Activated CD4-positive, alpha-beta T cell treated with anti-CD3 and anti-CD28 coated beads, Interleukin-2, amount 10 ng/mL, durations not matched to agents 24 days and 14 days (primary cell): ENCODE measurements around the gene RHOF. TPM values are rescaled to one million over a fixed set of nuclear protein-coding genes. Genes with fewer than 3 reads are reported as not detected.
A peak's percentile ranks its signal among the peaks of the same experiment; 100 is the strongest.

Experiments used
- DNase-seq: peaks from one replicate; pipeline ENCODE4 v3.0.0; 2022
- H3K27ac Mint-ChIP-seq: one replicate; pipeline ENCODE4 v1.8.0; 2022; ENCODE audit warnings: mild to moderate bottlenecking, mixed read lengths
- H3K27me3 Mint-ChIP-seq: one replicate; pipeline ENCODE4 v1.8.0; 2022; ENCODE audit warnings: mixed read lengths
- H3K36me3 Mint-ChIP-seq: one replicate; pipeline ENCODE4 v1.8.0; 2022; ENCODE audit warnings: low read depth, mild to moderate bottlenecking, mixed read lengths
- H3K4me1 Mint-ChIP-seq: one replicate; pipeline ENCODE4 v1.8.0; 2021; ENCODE audit warnings: mixed read lengths
- H3K4me3 Mint-ChIP-seq: one replicate; pipeline ENCODE4 v1.8.0; 2022; ENCODE audit warnings: mild to moderate bottlenecking, moderate library complexity, mixed read lengths
- H3K9me3 Mint-ChIP-seq: one replicate; pipeline ENCODE4 v1.8.0; 2021; ENCODE audit warnings: mixed read lengths
- intact Hi-C: fragments of 100-400 bp; cut with micrococcal nuclease; formaldehyde crosslinking; loops from one replicate; pipeline ENCODE4 v1.15.1; 2023
- total RNA-seq: library from RNA; stranded (reverse); gene quantifications from 2 replicates; pipeline ENCODE4 v1.2.3, GENCODE V29; 2022

Gene RHOF
- total RNA-seq, 1 donor from 2014 or later = 114 TPM

DNA sequence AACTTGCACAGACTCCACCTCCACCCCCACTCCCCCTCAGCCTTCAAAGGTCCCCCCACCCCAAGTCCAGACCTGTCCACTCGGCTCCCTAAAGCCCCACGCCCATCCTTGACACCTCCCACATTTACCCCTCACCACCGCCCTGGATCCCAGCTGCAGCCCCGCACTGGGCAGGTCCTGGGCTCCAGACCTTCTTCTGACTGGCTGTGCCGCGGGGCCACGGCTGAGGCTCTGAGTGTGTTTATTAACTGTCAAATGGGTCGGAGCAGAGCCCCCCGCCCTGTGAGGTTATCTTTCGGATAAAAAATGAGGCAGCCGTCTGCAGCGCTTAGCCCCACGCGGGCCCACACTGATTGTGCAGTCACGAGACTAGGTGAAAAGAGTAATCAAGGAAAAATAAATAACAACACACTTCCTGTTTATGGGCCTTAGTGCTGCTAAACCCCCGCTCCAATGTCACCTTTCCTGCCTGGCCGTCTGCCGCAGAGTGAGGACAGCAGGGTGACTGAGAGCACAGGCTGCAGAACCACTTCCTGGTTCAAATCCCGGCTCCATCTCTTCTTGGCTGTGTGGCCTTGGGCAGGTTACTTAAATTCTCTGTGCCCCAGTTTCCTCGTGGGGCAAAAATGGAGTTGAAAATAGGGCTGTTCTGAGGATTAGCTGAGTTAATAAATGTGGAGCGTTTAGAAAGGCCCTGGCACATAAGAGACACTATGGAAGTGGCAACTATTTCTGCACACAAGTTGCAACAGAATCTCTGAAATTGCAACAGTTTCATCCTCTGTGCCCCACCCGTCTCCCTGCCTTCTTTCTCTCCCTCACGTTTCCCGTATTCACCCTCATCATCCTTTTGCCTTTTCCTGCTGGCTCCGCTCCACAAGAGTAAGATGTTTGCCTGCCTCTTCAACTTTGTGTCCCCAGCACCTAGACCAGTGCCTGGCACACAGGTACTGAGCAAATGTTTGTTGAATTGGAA lies 19.7 kb upstream of the RHOF start:
- DNase-seq = peak; percentile 67
- no peaks in the 10 kb centered on the region for H3K27me3 Mint-ChIP-seq
- intact Hi-C loops = loop anchor here (1.0 kb wide), 3 partner anchors 13 to 37 kb away; no protein-coding TSS in a partner anchor
- peaks cover 35% of the 10 kb centered on the region for H3K4me1 Mint-ChIP-seq
- H3K27ac Mint-ChIP-seq = peak overlapping the region; percentile 45
- peaks cover 63% of the 10 kb centered on the region for H3K36me3 Mint-ChIP-seq
- no peaks in the 10 kb centered on the region for H3K9me3 Mint-ChIP-seq
- peak overlapping the region; percentile 83 for H3K4me3 Mint-ChIP-seq

DNA sequence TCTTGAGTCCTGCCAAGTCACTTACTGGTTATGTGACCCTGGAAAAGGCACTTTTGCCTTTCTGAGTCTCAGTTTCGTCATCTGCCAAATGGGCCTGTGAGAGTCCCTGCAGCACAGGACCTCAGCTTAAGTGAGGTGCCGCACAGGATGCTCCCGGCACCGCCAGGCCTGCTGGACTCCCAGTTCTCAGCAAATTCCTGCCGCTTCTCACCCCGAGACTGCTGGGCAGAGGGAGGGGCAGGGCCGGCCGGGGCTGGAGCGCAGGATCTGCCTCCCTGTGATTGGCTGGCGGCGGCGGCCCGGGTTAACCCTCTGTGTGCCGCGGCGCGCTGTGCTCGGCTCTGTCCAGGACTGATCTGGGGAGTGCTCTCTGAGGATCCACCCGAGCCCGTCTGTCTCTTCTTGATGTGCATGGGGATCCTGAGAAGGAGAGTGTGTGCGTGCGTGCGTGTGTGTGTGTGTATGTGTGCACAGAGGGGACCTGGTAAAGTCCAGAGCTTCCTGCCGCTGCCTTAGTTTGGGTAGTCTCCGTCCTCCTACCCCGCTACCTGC lies 18.9 kb upstream of the RHOF start:
- Mint-ChIP-seq H3K4me3 (peak overlapping the region; percentile 83), H3K27ac (peak overlapping the region; percentile 34), H3K27me3 (no peaks in the 10 kb centered on the region), H3K9me3 (no peaks in the 10 kb centered on the region), H3K4me1 (peaks cover 35% of the 10 kb centered on the region), H3K36me3 (peaks cover 57% of the 10 kb centered on the region)
- peak; percentile 83 for DNase-seq
- intact Hi-C loops = loop anchor here (1.0 kb wide), 3 partner anchors 12 to 36 kb away; no protein-coding TSS in a partner anchor

DNA sequence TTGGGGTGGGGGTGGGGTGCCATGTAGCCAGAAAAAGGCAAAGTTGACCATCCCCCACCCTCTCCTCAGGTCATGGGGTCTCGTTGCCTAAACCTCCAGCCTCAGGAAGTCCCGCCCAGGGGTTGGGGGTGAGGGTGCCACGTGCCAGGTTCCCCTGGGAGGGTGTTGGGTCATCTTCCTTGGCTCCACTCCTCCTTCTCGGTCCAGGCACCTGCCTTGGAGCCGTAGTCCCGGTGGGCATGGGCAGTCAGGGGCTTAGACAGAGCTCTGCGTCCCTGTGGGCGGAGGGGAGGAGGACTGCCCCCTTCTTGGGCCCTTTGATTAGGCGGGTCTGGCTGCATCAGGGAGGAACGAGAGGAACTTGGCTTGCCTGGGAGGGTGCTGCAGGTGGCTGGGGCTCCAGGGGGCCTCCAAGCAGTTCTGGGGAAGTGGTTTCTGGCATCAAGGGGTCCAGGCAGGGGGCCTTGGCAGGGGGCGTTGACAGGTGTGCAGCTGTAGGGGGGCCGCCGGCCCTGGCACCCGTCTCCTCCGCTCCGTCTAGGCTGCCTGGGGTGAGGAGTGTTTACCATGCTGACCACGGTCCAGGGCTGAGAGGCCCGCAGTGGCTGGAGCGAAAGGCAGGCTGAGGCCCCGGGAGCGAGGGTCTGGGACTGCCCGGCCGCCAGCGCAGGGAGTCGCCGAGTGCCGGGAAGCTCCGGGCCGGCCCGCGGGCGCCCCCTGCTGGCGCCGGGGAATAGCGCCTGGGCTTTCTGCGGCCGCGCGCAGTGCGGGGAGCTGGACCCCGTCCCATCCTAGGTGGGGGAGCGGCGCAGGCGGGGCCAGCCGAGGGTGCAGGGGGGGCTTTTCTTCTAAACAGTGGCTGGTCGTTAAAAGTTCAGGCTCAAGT lies 18.2 kb upstream of the RHOF start:
- no peaks in the 10 kb centered on the region for H3K9me3 Mint-ChIP-seq
- H3K4me3 Mint-ChIP-seq = peak overlapping the region; percentile 83
- H3K4me1 Mint-ChIP-seq = peaks cover 35% of the 10 kb centered on the region
- H3K27ac Mint-ChIP-seq = peak overlapping the region; percentile 35
- DNase-seq = peak; percentile 93
- peaks cover 54% of the 10 kb centered on the region for H3K36me3 Mint-ChIP-seq
- no peaks in the 10 kb centered on the region for H3K27me3 Mint-ChIP-seq
- intact Hi-C loops = loop anchor here (1.0 kb wide), 3 partner anchors 11 to 35 kb away; no protein-coding TSS in a partner anchor

DNA sequence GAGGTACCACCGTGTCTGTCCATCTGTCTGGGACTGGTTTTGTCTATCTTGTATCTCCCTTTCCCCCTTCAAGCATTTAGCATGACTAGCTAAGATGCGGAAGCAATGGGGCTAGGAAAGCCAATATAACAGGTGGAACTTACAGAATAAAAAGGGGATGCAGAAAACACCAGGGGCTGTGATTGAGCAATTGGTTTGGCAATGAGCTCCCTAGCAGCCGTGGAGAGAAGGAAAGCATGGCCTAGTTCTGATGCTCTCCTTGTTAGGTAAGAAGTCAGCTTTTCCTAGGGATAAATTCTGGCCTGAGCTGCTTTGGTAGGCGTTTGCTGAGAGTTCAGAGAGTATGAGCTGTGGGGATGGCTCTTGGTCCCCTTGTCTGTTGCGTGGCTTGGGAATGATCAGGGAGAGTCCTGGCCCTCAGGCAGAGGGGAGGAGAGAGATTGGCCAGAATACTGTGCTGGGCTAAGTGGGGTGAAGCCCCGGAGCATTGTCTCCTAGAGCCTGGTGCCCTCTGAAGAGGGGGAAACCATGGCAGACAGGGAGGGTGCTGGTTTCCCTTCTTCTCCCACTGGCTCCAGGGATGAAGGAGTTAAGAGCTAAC lies 17.4 kb upstream of the RHOF start:
- DNase-seq = no peak
- Mint-ChIP-seq H3K27ac (peak overlapping the region; percentile 35), H3K9me3 (no peaks in the 10 kb centered on the region), H3K4me3 (peak overlapping the region; percentile 83), H3K4me1 (peaks cover 39% of the 10 kb centered on the region), H3K27me3 (no peaks in the 10 kb centered on the region), H3K36me3 (peaks cover 54% of the 10 kb centered on the region)
- intact Hi-C loops = no loop called here

DNA sequence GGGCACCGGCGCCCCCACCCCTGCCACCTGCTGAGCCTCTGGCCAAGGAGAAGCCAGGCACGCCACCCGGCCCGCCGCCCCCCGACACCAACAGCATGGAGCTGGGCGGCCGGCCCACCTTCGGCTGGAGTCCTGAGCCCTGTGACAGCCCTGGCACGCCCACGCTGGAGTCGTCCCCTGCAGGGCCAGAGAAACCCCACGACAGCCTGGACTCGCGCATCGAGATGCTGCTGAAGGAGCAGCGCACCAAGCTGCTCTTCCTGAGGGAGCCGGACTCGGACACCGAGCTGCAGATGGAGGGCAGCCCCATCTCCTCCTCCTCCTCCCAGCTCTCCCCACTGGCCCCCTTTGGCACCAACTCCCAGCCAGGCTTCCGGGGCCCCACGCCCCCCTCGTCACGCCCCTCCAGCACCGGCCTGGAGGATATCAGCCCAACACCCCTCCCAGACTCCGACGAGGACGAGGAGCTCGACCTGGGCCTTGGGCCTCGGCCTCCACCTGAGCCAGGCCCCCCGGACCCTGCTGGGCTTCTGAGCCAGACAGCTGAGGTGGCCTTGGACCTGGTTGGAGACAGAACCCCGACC lies 16.8 kb upstream of the RHOF start:
- no peak for DNase-seq
- Mint-ChIP-seq H3K9me3 (no peaks in the 10 kb centered on the region), H3K27me3 (no peaks in the 10 kb centered on the region), H3K27ac (no peak overlapping the region), H3K4me1 (peaks cover 42% of the 10 kb centered on the region), H3K36me3 (peaks cover 56% of the 10 kb centered on the region), H3K4me3 (peak overlapping the region; percentile 83)
- intact Hi-C loops = no loop called here

DNA sequence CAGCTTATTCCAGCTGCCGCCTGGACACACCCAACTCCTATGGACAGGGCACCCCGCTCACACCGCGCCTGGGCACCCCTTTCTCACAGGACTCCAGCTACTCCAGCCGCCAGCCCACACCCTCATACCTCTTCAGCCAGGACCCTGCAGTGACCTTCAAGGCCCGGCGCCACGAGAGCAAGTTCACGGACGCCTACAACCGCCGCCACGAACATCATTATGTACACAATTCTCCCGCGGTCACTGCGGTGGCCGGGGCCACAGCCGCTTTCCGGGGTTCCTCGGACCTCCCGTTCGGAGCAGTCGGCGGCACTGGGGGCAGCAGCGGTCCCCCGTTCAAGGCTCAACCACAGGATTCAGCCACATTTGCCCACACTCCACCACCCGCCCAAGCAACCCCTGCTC lies 16.2 kb upstream of the RHOF start:
- intact Hi-C loops = loop anchor here (10.0 kb wide), 1 partner anchor 275 kb away; no protein-coding TSS in a partner anchor
- H3K36me3 Mint-ChIP-seq = peaks cover 54% of the 10 kb centered on the region
- H3K27ac Mint-ChIP-seq = peak overlapping the region; percentile 34

DNA sequence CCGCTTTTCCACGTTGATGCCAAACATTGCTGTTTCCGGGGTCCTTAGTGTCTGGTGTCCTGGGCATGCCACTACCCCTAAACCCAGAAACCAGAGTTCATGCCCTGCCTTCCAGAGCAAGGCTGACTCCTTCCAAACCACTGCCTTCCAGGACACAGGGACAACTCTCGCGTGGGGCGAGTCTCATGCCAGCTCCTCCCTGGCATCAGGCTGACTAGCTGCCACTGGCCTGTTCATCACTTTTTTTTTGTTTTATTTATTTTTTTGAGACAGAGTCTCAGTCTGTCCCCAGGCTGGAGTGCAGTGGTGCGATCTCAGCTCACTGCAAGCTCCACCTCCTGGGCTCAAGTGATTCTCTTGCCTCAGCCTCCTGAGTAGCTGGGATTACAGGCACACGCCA lies 15.1 kb upstream of the RHOF start:
- no peak overlapping the region for H3K4me3 Mint-ChIP-seq
- H3K4me1 Mint-ChIP-seq = peaks cover 40% of the 10 kb centered on the region
- peaks cover 52% of the 10 kb centered on the region for H3K36me3 Mint-ChIP-seq
- H3K27ac Mint-ChIP-seq = peak overlapping the region; percentile 29
- intact Hi-C loops = loop anchor here (10.0 kb wide), 1 partner anchor 276 kb away; no protein-coding TSS in a partner anchor
- no peak for DNase-seq
- H3K27me3 Mint-ChIP-seq = no peaks in the 10 kb centered on the region
- H3K9me3 Mint-ChIP-seq = no peaks in the 10 kb centered on the region

More for the DNA sequence above, 16.2 kb upstream of the RHOF start:
- no peak for DNase-seq
- Mint-ChIP-seq H3K9me3 (no peaks in the 10 kb centered on the region), H3K4me1 (peaks cover 42% of the 10 kb centered on the region), H3K27me3 (no peaks in the 10 kb centered on the region), H3K4me3 (no peak overlapping the region)

DNA sequence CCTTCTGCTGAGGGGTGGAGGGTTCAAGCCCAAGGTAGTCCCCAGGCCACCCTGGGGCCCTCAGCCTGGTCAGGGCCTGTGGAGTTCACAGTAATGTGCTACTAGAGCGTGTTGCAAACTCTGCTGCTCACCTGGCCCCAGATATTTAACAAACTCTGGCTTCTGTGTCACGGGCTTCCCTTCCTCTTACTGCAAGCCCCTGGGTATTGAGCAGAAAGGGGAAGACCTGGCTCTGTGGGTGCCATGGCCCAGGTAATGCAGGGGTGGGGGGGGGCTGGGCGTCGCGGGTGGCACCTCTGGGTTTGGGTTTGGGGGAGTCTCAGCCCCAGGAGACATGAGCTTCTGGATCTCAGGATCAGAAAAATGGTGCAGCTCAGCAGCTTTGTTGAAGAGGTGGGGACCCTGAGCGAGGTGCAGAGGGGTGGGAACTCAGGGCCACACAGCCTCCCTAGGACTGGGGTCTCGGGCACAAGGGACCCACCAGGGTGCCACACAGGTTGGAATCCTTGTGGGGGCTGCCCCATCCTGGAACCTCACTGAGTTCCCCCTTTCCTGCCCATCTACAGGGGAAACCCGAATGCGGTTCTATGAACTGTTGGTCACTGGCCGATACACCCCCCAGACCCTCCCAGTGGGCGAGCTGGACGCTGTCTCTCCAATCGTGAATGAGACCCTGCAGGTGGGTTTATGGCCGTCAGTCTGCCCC lies 14.3 kb upstream of the RHOF start:
- Mint-ChIP-seq H3K4me3 (no peak overlapping the region), H3K4me1 (peaks cover 35% of the 10 kb centered on the region), H3K36me3 (peaks cover 47% of the 10 kb centered on the region), H3K27ac (no peak overlapping the region), H3K27me3 (no peaks in the 10 kb centered on the region), H3K9me3 (no peaks in the 10 kb centered on the region)
- DNase-seq = no peak
- intact Hi-C loops = loop anchor here (10.0 kb wide), 1 partner anchor 277 kb away; no protein-coding TSS in a partner anchor

DNA sequence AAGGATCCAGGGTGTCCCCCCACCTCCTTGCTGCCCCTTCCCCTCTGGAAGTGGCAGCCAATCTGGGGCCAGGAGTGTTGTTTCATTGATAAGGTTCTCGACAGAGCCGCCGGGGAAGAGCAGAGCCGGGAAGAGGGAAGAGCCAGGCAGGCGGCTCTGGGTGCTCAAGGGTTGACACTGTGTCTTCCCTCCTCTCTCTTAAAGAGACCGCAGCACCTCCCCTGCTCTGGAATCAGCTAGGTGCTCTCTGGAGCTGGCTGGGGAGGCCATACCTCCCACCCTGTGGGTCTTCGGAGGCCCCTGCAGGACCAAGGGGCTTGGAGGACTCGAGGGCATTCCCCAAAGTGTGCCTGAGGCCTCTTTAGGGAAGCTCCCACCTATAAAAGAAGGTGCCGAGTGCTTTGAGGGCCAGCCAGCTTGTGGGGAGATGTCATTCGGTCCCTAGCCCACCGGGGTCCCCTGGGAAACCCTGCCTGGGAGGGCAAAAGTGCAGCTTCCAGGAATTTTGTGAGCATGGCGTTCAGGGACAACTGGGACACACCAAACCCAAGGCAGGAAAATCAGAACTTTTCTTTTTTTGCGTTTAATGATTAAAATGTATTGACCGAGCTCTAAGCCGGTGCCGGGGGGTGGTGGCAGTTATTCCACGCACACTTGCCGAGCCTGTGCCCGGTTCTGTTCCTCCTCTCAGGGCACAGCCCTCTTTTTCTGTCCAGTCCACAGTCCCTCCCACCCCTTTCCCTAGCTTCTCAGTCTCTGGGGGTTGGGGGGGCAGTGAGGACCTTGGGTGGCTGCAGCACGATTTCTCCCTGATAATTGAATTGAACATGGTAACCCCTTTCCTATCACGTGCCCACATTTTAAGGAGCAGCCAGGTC lies 13.3 kb upstream of the RHOF start:
- Mint-ChIP-seq H3K4me1 (peaks cover 36% of the 10 kb centered on the region), H3K27me3 (no peaks in the 10 kb centered on the region), H3K27ac (peak overlapping the region; percentile 84), H3K9me3 (no peaks in the 10 kb centered on the region), H3K36me3 (peaks cover 48% of the 10 kb centered on the region), H3K4me3 (peak overlapping the region; percentile 93)
- intact Hi-C loops = loop anchor here (10.0 kb wide), 1 partner anchor 278 kb away; no protein-coding TSS in a partner anchor
- peak; percentile 54 for DNase-seq

DNA sequence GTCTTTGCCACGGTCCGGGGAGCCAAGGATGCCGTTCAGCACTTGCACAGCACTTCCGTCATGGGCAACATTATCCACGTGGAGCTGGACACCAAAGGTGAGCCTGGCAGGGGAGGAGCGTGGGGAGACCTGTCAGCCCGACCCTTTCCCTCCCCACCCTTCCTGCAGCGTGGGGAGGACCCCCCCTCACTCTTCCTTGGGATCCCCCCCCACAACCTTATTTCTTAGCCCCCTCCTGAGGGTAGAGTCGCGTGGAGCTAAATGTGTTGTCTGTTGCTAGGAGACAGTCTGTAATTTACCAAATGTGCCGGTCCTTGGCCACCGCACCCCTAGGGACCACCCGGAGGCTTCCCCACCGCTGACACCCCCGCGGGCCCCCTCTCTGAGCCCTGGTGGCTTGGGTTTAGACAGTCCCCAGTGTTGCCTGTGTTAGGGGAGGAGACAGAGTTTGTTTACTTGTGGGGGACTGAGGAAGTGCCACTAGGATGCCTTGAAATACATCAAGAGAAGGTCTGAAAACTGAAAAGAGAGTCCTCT lies 12.6 kb upstream of the RHOF start:
- no peaks in the 10 kb centered on the region for H3K9me3 Mint-ChIP-seq
- peak; percentile 76 for DNase-seq
- intact Hi-C loops = loop anchor here (10.0 kb wide), 1 partner anchor 279 kb away; no protein-coding TSS in a partner anchor
- peak overlapping the region; percentile 84 for H3K27ac Mint-ChIP-seq
- peaks cover 51% of the 10 kb centered on the region for H3K36me3 Mint-ChIP-seq
- no peaks in the 10 kb centered on the region for H3K27me3 Mint-ChIP-seq
- peak overlapping the region; percentile 93 for H3K4me3 Mint-ChIP-seq
- peaks cover 31% of the 10 kb centered on the region for H3K4me1 Mint-ChIP-seq
